ENCODE data around the gene HNRNPUL2.

GRCh38 chr11:62716816-62717215 is 10.4 kb downstream of the HNRNPUL2 start:
- TF ChIP-seq CTCF (IDR thresholded peaks at IDR 0.05; ENCODE audit: low read depth, low read length, poor library complexity, severe bottlenecking): no peak
- no peak for TF ChIP-seq EZH2phosphoT487 (IDR thresholded peaks at IDR 0.05; ENCODE audit: borderline replicate concordance, low read length)
